HG03064 (cell line): Measurements from ENCODE around the gene LUZP1.

Experiments
- ATAC-seq: cut with Tn5 transposase; IDR thresholded peaks from one replicate; pipeline ENCODE4 v1.9.1; 2021; ENCODE audit warnings: low read depth; ENCODE audit not compliant: unreplicated experiment

The LUZP1 gene

GRCh38 chr1:23120383-23120782 lies 48.3 kb downstream of the LUZP1 start:
- ATAC-seq: no peak

- ATAC-seq: no peak
These were observed 49.5 kb downstream of the LUZP1 start for GRCh38 chr1:23118957-23119792.

GRCh38 chr1:23118407-23118806 lies 50.2 kb downstream of the LUZP1 start:
- no peak for ATAC-seq

GRCh38 chr1:23116921-23117699 lies 51.5 kb downstream of the LUZP1 start:
- ATAC-seq: no peak

- no peak for ATAC-seq
These were observed 52.3 kb downstream of the LUZP1 start for GRCh38 chr1:23116216-23116836.

- ATAC-seq: no peak
These were observed 54.1 kb downstream of the LUZP1 start for GRCh38 chr1:23114424-23115079.

GRCh38 chr1:23111600-23112535 lies 56.8 kb downstream of the LUZP1 start:
- ATAC-seq: no peak

- ATAC-seq: no peak
These were observed 58.3 kb downstream of the LUZP1 start for GRCh38 chr1:23110391-23110790.

GRCh38 chr1:23108918-23109533 lies 59.6 kb downstream of the LUZP1 start:
- ATAC-seq: no peak

- no peak for ATAC-seq
These were observed 65.4 kb downstream of the LUZP1 start for GRCh38 chr1:23103001-23103889.

- no peak for ATAC-seq
These were observed 66.4 kb downstream of the LUZP1 start for GRCh38 chr1:23102289-23102688.

- ATAC-seq: no peak
These were observed 66.8 kb downstream of the LUZP1 start for GRCh38 chr1:23101887-23102286.

GRCh38 chr1:23101101-23101827 lies 67.4 kb downstream of the LUZP1 start:
- no peak for ATAC-seq

GRCh38 chr1:23100074-23100748 lies 68.4 kb downstream of the LUZP1 start:
- ATAC-seq: no peak

- no peak for ATAC-seq
These were observed 69.5 kb downstream of the LUZP1 start for GRCh38 chr1:23099171-23099536.

GRCh38 chr1:23098463-23099170 lies 70.0 kb downstream of the LUZP1 start:
- ATAC-seq: no peak

- ATAC-seq: no peak
These were observed 71.3 kb downstream of the LUZP1 start for GRCh38 chr1:23097316-23097715.
